Measurements from ENCODE around the gene MAP4K2. TPM values are rescaled to one million over a fixed set of nuclear protein-coding genes. Genes with fewer than 3 reads are reported as not detected.
"Not testable (repeated sequence)": the region's sequence is repeated elsewhere in the genome, so short reads cannot be mapped to it uniquely, and the experiment has no call there.

MAP4K2 gene
- total RNA-seq, 2 experiments from 2014 or later = 83.3 to 85.8 TPM

GRCh38 chr11:64826578-64827450 lies 23.8 kb upstream of the MAP4K2 start:
- H3K4me1 Mint-ChIP-seq (ENCODE audit: low read depth) = no peaks in the 10 kb centered on the region

GRCh38 chr11:64826062-64826461 lies 23.0 kb upstream of the MAP4K2 start:
- POLR2A ChIA-PET = no interaction called here
- DNase-seq = no peak

More at GRCh38 chr11:64826578-64827450, 23.8 kb upstream of the MAP4K2 start:
- H3K27ac Mint-ChIP-seq = no peak overlapping the region
- H3K27me3 Mint-ChIP-seq = no peaks in the 10 kb centered on the region
- ChIA-PET POLR2A (no interaction called here), CTCF (no interaction called here)
- no peaks in the 10 kb centered on the region for H3K36me3 Mint-ChIP-seq
- no peak for DNase-seq
- intact Hi-C loops (cut with micrococcal nuclease) = no loop called here
- H3K9me3 Mint-ChIP-seq = no peaks in the 10 kb centered on the region
- H3K4me3 Mint-ChIP-seq = no peak overlapping the region

GRCh38 chr11:64823568-64824119 lies 20.6 kb upstream of the MAP4K2 start:
- H3K4me1 Mint-ChIP-seq (ENCODE audit: low read depth) = no peaks in the 10 kb centered on the region
- H3K27me3 Mint-ChIP-seq = no peaks in the 10 kb centered on the region
- H3K27ac Mint-ChIP-seq = no peak overlapping the region
- no peaks in the 10 kb centered on the region for H3K36me3 Mint-ChIP-seq
- intact Hi-C loops (cut with micrococcal nuclease) = no loop called here
- DNase-seq = no peak
- no peaks in the 10 kb centered on the region for H3K9me3 Mint-ChIP-seq
- ChIA-PET CTCF (no interaction called here), POLR2A (no interaction called here)
- no peak overlapping the region for H3K4me3 Mint-ChIP-seq

More at GRCh38 chr11:64826062-64826461, 23.0 kb upstream of the MAP4K2 start:
- CTCF ChIA-PET = interaction anchor here (0.7 kb wide), 1 partner anchor 25 kb away, joined by 3 read pairs; no protein-coding TSS in a partner anchor
- Mint-ChIP-seq H3K27me3 (no peaks in the 10 kb centered on the region), H3K27ac (no peak overlapping the region), H3K9me3 (no peaks in the 10 kb centered on the region), H3K4me1 (ENCODE audit: low read depth) (no peaks in the 10 kb centered on the region), H3K4me3 (no peak overlapping the region), H3K36me3 (no peaks in the 10 kb centered on the region)
- intact Hi-C loops (cut with micrococcal nuclease) = no loop called here

- ChIA-PET POLR2A (no interaction called here), CTCF (interaction anchor here (1.7 kb wide), 1 partner anchor 26 kb away, joined by 4 read pairs; no protein-coding TSS in a partner anchor)
- Mint-ChIP-seq H3K27me3 (no peaks in the 10 kb centered on the region), H3K27ac (no peak overlapping the region), H3K36me3 (no peaks in the 10 kb centered on the region), H3K9me3 (no peaks in the 10 kb centered on the region), H3K4me1 (ENCODE audit: low read depth) (no peaks in the 10 kb centered on the region), H3K4me3 (no peak overlapping the region)
- intact Hi-C loops (cut with micrococcal nuclease) = no loop called here
- DNase-seq = no peak
These were observed 14.5 kb upstream of the MAP4K2 start for GRCh38 chr11:64817476-64817875.

- H3K4me3 Mint-ChIP-seq; intact Hi-C loops (cut with micrococcal nuclease); H3K9me3 Mint-ChIP-seq; DNase-seq; CTCF ChIA-PET; H3K4me1 Mint-ChIP-seq (ENCODE audit: low read depth); H3K36me3 Mint-ChIP-seq; H3K27me3 Mint-ChIP-seq; POLR2A ChIA-PET; H3K27ac Mint-ChIP-seq: not testable (repeated sequence)
These were observed 12.4 kb upstream of the MAP4K2 start for GRCh38 chr11:64815433-64815832.

- H3K4me1 Mint-ChIP-seq (ENCODE audit: low read depth) = peaks cover 8% of the 10 kb centered on the region
- H3K27ac Mint-ChIP-seq = no peak overlapping the region
- DNase-seq = no peak
- POLR2A ChIA-PET = no interaction called here
- H3K27me3 Mint-ChIP-seq = no peaks in the 10 kb centered on the region
- CTCF ChIA-PET = no interaction called here
- H3K9me3 Mint-ChIP-seq = no peaks in the 10 kb centered on the region
- no peak overlapping the region for H3K4me3 Mint-ChIP-seq
- intact Hi-C loops (cut with micrococcal nuclease) = no loop called here
- H3K36me3 Mint-ChIP-seq = no peaks in the 10 kb centered on the region
These were observed 11.7 kb upstream of the MAP4K2 start for GRCh38 chr11:64814712-64815187.

- no peaks in the 10 kb centered on the region for H3K27me3 Mint-ChIP-seq
- no peaks in the 10 kb centered on the region for H3K36me3 Mint-ChIP-seq
- POLR2A ChIA-PET = no interaction called here
- intact Hi-C loops (cut with micrococcal nuclease) = no loop called here
- H3K4me3 Mint-ChIP-seq = no peak overlapping the region
- CTCF ChIA-PET = interaction anchor here (1.6 kb wide), 1 partner anchor 30 kb away, joined by 7 read pairs; the partner anchor contains the start of gene CDC42BPG
- H3K27ac Mint-ChIP-seq = no peak overlapping the region
- no peaks in the 10 kb centered on the region for H3K9me3 Mint-ChIP-seq
- peaks cover 15% of the 10 kb centered on the region for H3K4me1 Mint-ChIP-seq (ENCODE audit: low read depth)
- DNase-seq = no peak
These were observed 10.8 kb upstream of the MAP4K2 start for GRCh38 chr11:64813826-64814225.

GRCh38 chr11:64810891-64811272 lies 7.9 kb upstream of the MAP4K2 start:
- POLR2A ChIA-PET = interaction anchor here (1.4 to 1.9 kb wide), 2 partner anchors 33 to 204 kb away, joined by 4 to 8 read pairs; partner anchors contain the start of genes ARL2 and SF1

GRCh38 chr11:64810271-64810890 lies 7.4 kb upstream of the MAP4K2 start, which contains the start of gene MEN1:
Gene MEN1 (minus strand): TSS chr11:64810551. CDS start chr11:64810109, 442 bp downstream.
- H3K9me3 Mint-ChIP-seq = no peaks in the 10 kb centered on the region
- peak within 1 kb of the TSS; percentile 74 for H3K27ac Mint-ChIP-seq
- peak; percentile 92 for DNase-seq
- intact Hi-C loops (cut with micrococcal nuclease) = loop anchor here (1.0 to 2.0 kb wide), 2 partner anchors 32 to 67 kb away; partner anchors contain the start of gene SF1
- no peaks in the 10 kb centered on the region for H3K27me3 Mint-ChIP-seq
- ChIA-PET CTCF (interaction anchor here (0.7 to 1.6 kb wide), 6 partner anchors 8 to 505 kb away, joined by 3 to 4 read pairs (median 4); partner anchors contain the start of gene CDC42BPG), POLR2A (interaction anchor here (1.4 to 1.9 kb wide), 2 partner anchors 32 to 204 kb away, joined by 4 to 8 read pairs; partner anchors contain the start of genes ARL2 and SF1)
- peaks cover 12% of the 10 kb centered on the region for H3K36me3 Mint-ChIP-seq
- peak within 1 kb of the TSS; percentile 97 for H3K4me3 Mint-ChIP-seq
- H3K4me1 Mint-ChIP-seq (ENCODE audit: low read depth) = peaks cover 20% of the 10 kb centered on the region

More at GRCh38 chr11:64810891-64811272, 7.9 kb upstream of the MAP4K2 start:
- H3K9me3 Mint-ChIP-seq = no peaks in the 10 kb centered on the region
- peak overlapping the region; percentile 74 for H3K27ac Mint-ChIP-seq
- intact Hi-C loops (cut with micrococcal nuclease) = loop anchor here (1.0 to 2.0 kb wide), 2 partner anchors 32 to 68 kb away; partner anchors contain the start of gene SF1
- no peak for DNase-seq
- no peaks in the 10 kb centered on the region for H3K27me3 Mint-ChIP-seq
- H3K36me3 Mint-ChIP-seq = peaks cover 9% of the 10 kb centered on the region
- H3K4me3 Mint-ChIP-seq = peak overlapping the region; percentile 97
- peaks cover 20% of the 10 kb centered on the region for H3K4me1 Mint-ChIP-seq (ENCODE audit: low read depth)
- CTCF ChIA-PET = interaction anchor here (0.7 to 1.3 kb wide), 7 partner anchors 25 to 300 kb away, joined by 3 to 4 read pairs (median 4); partner anchors contain the start of gene CDC42BPG

- ChIA-PET CTCF (interaction anchor here (0.7 to 1.6 kb wide), 4 partner anchors 9 to 505 kb away, joined by 3 to 5 read pairs (median 4); partner anchors contain the start of gene CDC42BPG), POLR2A (interaction anchor here (1.9 kb wide), 1 partner anchor 32 kb away, joined by 8 read pairs; the partner anchor contains the start of gene SF1)
- peak overlapping the region; percentile 74 for H3K27ac Mint-ChIP-seq
- intact Hi-C loops (cut with micrococcal nuclease) = loop anchor here (1.0 to 2.0 kb wide), 2 partner anchors 31 to 67 kb away; partner anchors contain the start of gene SF1
- peak overlapping the region; percentile 97 for H3K4me3 Mint-ChIP-seq
- peaks cover 20% of the 10 kb centered on the region for H3K4me1 Mint-ChIP-seq (ENCODE audit: low read depth)
- no peaks in the 10 kb centered on the region for H3K27me3 Mint-ChIP-seq
- H3K9me3 Mint-ChIP-seq = no peaks in the 10 kb centered on the region
- peaks cover 12% of the 10 kb centered on the region for H3K36me3 Mint-ChIP-seq
- DNase-seq = peak; percentile 35
These were observed 6.8 kb upstream of the MAP4K2 start for GRCh38 chr11:64809781-64810241.

- Mint-ChIP-seq H3K9me3 (no peaks in the 10 kb centered on the region), H3K4me3 (no peak overlapping the region), H3K27me3 (no peaks in the 10 kb centered on the region), H3K4me1 (ENCODE audit: low read depth) (peaks cover 32% of the 10 kb centered on the region), H3K36me3 (peaks cover 18% of the 10 kb centered on the region), H3K27ac (no peak overlapping the region)
- intact Hi-C loops (cut with micrococcal nuclease) = no loop called here
- CTCF ChIA-PET = no interaction called here
- no peak for DNase-seq
- POLR2A ChIA-PET = no interaction called here
These were observed 2.5 kb upstream of the MAP4K2 start for GRCh38 chr11:64805481-64805880.

All from activated CD4-positive, alpha-beta memory T cell treated with anti-CD3 and anti-CD28 coated beads for 36 hours (primary cell).